Activated CD4-positive, alpha-beta T cell treated with anti-CD3 and anti-CD28 coated beads for 4 hours (primary cell): Measurements from ENCODE around the gene DENND2A.

ENCODE experiments used
- DNase-seq, 2 donors: peaks; one replicate each; pipeline ENCODE4 v3.0.0-alpha.2; 2020

DENND2A gene

DNA sequence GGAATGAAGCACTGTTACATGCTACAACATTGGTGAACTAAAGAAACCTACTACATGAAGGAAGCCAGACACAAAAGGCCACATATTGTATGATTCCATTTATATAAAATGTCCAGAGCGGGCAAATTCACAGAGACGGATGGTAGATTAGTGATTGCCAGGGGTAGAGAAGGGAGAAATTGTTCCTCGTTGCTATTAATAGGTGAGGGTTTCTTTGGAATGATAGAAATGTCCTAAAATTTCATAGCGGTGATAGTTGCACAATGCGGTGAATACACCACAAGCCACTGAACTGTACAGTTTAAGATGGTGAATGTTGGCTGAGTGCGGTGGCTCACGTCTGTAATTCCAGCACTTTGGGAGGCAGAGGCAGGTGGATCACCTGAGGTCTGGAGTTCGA lies 29.0 kb downstream of the DENND2A start:
- no peak for DNase-seq

DNA sequence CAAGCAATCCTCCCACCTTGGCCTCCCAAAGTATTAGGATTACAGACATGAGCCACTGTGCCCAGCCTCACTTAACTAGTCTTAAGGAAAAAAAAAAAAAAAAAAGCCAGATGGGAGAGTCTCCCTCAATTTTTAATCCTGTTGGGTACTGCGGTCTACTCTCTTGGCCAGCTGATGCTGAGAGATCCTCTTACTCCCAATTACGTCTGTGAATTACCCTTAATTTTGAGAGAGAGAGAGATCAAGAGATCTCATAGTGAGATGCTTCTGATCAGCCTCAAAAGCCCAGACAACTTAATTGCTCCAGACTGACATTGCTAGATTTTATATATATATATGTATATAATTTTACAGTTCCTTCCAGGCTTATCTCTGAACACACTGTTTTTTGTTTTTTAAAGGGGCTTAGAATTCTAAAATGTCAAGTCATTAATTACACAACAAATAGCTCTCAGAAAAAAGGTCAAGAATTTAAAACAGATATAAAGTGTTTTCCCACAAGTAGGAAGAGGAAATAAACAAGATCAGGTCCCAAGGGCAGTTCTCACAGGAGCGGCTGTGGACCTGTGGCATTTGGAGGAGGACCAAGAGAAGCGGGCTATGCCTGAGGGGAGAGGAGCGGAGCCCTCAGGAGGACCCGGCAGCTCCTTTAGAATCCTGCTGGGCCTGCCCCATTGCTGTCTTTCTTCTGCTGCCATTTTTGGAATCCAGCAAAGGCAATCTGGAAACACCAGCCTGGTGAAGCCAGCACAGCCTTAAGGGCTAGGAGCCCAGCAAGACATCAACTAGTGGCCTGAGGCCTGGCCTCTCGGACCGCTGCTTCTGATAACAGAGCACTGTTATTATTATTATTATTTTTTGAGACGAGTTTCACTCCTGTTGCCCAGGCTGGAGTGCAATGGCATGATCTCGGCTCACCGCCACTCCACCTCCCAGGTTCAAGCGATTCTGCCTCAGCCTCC lies 30.1 kb downstream of the DENND2A start:
- no peak for DNase-seq

DNA sequence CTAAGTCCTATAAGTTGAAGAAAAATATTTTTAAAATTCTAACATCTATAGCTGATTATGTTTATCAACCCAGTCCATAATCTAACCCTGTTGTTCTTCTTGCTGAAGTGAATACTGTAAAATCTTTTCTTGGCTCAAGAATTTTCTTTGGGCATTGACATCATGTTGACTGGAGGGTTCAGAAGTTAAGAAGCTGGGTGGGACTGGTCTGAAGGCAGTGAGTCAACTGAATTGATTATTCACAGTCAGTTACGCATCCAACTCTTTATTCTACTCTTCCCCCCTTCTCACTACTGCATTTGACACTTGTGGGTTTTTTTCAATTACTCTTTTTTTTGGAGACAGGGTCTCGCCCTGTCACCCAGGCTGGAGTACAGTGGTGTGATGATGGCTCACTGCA lies 31.0 kb downstream of the DENND2A start:
- no peak for DNase-seq

DNA sequence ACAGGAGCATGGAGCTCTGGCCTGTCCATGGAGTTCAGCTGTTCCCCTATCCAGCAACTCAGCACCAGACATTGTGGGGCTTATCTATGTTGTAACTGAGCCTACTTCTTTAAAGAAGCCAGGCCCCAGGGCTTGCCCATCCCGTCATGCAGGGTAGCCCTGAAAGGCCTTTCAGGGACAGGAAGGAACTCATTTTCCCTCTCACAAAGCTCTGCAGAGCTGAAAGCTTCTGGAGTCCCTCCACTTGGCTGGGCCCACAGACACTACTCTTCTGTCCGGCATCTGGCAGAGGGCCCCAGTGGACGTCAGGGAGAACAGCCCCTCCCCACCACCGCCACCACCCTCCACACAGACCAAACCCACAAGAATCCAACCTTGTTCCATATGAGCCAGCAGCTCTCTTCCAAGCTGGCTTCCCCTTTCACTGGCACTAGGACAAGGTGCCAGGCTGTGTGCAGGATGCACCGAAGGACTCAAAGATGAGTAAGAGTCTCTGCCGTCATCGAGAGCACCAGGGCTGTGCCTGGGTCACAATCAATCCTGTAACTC lies 33.1 kb downstream of the DENND2A start:
- no peak for DNase-seq

DNA sequence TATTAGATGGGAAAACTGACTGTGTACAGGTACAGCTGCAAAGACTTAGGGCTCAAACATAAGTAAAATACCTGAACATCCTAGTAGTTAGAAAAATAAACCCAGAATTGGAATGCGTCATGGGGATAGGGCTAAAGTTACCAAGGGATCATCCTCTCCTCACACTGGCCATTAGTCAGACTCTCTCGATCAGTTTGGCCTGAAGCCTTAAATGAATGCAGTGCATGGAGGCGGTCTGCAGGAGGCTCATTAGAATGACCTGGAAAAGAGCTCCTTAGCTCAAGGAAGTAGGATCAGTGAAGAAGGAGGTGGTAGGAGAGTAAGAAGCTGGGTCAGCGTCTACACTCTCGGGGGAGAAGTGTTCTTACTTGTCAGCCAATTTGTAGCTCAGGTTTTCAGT lies 35.3 kb downstream of the DENND2A start:
- DNase-seq, result no peak

DNA sequence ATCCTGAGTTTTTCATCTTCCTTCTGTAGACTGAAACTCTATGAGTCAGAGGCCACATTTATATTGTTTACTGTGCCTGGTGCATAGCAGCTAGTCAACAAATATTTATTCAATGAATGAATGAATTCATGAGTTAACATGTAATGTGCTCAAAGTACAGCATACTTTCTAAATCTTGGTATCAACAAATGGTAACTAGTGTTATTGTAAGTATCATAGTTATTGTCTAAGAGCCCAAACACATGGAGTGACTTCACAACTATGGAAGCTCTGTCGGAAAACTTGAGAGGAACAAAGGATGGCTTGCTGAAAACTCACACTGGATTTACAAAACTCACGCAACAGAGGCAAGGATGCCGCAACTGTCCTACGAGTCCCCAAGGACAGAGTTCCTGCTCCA lies 35.9 kb downstream of the DENND2A start:
- DNase-seq, result no peak

DNA sequence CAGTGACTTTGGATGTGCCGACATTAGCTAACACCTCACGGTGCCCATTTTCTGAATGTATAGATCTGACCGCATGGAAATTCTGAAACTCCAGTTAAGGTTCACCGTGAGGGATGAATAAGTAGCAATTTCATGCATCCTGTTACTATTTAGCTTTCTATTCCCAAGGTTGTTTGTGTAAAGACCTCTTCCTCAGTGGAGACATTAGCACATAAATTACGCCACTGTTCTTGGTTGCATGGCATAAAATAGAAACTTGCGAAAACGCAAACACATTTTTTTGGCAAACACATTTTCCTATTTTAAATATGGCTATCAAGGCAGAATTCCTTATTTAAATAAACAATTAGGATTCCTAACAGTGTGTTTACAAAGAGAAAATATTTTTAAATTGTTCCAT lies 36.5 kb downstream of the DENND2A start:
- DNase-seq, result no peak

DNA sequence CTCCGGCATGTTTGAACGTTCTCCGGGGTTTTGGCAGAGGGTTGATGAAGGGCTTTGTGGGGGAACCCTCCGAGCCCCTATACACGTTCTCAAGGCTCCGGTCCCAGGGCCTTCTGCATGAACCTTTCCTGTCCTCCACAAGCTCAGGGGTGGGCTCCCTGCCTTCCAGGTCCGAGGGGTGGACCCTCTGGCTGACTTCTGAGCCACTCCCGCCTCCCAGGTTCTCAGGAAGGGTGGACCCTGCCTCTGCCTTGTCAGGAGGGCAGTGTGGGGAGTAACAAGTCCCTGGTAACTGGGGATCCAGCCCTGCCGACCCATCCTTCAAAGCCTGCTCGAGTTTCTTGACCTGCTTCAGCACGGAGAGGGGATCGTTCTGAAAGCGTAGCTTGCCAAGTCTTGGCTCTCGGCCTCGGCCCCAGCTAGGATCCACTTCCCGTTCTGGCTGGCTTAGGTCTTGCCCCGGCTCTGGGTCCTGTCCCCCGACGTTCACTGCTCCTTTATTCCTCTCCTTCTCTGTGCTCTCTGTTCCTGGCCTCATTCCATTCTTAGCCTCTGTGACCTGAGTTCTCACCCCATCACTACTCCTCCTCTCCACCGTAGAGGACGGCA lies 38.9 kb downstream of the DENND2A start:
- no peak for DNase-seq

DNA sequence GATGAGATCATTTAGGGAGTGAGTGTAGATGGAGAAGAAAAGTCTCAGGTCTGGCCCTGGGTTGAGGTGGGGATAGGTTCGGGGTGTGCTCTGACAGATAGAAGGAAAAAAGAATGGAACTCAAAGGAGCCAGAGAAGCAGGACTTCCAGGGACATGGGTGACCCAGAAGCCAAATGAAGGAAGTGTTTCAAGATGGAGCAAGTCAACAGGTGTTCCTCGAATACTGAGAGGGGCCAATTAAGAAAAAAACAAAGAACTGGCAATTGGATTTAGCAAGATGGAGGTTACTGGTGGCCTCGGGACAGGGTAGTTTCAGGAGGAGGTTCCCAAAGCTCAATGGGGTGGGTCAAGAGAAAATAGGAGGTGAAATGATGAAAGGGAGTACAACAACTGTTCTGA lies 40.3 kb downstream of the DENND2A start:
- DNase-seq, result no peak

DNA sequence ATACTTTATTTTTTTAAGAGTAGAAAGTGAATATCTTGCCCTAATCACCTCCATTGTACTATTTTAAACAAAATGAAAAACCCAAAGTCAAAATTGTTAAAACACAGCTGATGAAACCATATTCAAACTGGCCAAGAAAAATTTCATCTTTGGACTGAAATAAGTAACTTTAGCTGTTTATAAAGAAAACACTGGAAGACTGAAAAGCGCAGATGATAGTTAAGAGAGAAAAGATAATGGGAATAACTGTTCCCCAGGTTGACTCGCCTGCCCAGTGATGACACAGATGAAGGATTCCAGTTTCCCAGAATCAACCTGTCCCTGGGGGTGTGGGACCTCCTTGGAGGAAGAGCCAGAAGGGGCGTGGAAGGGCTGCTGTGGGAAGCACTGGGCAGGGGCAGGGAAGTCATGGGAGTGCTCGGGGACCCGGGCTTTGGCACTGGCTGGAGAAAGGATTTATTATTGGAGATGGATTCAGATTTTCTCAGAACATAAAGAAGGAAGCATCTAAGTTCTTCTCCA lies 43.1 kb downstream of the DENND2A start:
- DNase-seq, result no peak

DNA sequence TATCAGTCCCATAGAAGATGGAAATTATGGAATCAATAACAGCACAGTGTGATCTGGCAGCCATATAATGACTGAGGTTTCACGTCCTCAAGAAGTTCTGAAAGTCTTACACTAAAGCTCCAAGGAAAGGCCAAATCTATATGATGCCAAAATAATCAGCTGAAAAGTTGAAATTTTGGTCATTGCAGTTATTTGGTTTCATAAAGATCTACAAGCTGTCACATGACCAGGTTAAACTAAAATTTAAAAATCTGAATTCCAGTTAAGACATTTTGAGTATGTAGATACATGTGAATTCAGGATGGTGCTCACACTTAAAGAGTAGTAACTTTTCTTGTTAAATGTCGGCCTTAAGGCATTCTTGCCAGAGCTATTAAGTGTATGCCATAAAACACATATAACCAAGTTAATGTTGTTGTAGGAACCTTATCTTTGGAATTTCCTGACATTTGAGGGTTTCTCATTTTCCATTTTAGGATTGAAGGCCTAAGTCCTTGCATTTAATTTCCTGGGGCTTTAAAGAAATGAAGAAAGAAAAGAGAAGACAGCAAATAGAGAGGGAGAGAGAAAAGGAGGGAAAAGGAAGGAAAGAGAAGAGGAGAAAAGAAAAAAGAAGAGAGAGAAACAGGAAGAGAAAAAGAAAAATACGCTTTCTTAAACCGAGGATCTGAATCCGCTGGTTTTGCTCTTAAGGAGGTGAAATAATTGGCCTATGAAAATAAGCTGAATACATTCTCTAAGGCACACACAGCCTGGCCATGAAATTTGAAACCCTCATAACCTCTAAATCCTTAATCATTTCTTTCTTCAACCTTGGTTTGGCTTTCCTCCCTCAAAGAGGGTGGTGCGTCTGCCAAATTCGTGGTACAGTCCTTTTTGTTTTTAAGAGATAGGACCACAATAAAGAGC lies 43.8 kb downstream of the DENND2A start:
- DNase-seq, result no peak

DNA sequence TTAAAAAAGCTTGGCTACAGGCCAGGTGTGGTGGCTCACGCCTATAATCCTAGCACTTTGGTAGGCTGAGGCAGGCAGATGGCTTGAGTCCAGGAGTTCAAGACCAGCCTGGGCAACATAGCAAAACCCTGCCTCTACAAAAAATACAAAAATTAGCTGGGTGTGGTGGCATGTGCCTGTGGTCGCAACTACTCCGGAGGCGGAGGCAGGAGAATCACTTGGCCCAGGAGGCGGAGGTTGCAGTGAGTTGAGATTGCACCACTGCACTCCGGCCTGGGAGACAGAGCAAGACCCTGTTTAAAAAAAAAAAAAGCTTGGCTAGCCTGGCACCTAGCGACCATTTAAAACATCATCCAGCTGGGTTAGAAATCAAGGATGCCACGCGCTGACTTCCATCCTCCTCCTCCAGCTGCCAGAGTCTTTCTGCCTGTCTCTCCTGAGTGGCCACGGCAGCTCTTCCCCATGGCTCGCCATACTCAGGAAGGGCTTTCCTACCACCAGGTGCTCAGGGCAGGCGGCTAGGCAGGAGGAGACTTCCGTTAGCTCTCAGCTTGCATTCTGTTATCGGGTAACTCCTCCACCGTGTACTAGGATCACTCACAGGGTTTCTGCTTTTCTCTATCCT lies 45.0 kb downstream of the DENND2A start:
- no peak for DNase-seq

DNA sequence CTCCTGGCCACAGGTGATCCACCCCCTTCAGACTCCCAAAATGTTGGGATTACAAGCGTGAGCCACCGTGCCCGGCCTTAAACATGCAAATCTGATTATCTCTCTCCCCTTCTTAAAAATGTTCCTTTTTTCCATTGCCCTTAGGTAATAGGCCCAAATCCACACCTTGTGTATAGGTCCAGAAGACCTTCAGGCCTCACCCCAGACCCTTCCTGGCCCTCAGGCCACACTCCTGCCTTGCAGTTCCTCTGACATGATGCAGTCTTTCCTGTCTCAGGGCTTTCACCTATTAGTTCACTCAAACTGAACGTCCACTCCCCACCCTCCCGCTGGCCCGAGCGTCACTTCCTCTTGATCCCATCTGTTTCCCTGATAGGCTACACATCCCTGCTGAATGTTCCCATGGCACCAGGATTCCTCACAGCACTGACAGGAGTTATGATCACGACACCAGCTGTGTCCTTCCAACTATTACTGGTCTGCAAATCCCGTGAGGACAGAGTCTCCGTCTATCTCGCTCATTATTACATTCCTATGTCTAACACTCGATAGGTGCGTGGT lies 46.4 kb downstream of the DENND2A start:
- no peak for DNase-seq

DNA sequence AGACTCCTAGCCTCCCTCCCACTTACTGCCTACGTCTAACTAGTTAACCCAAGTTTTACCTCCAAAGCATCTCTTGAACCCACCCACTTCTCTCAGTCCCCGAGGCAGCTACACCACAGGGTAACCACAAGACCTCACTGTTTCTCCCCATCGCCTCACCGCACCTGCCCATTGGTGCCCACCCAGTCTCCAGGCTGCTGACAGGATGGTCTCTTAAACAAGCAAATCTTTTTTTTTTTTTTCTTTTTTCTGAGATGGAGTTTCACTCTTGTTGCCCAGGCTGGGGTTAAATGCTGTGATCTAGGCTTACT lies 47.0 kb downstream of the DENND2A start:
- DNase-seq, result no peak

DNA sequence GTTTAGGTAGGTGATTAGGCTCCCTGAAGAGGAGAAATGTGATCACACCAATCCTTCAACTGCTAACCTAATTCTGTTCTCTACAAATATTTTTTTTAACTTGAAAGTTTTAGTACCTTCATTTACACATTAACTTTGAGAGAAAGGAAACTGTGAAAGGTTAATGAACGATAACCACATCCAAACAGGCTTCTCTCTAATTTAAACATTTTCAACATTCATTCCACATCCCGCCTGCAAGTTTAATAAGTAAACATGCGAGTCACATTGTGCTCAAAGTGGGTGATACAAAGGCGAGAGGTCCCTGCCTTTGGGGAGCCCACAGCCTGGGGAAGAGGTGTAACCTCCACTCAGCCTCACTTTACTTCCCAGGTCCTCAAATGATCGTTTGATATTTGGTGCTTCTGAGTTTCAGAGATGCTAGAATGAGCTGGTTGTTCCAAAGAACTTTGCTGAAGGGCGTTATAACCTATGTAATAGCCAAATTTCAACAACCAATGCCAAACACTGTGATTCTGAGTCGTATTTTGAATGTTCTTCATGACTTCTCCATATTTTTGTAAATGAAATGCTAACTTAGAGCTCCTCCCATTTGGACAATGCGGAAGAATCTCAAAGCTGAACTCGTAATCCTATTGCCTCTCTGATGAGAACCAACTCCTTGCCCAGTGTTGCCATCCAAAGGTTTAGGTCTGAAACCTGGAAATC lies 47.5 kb downstream of the DENND2A start:
- no peak for DNase-seq

DNA sequence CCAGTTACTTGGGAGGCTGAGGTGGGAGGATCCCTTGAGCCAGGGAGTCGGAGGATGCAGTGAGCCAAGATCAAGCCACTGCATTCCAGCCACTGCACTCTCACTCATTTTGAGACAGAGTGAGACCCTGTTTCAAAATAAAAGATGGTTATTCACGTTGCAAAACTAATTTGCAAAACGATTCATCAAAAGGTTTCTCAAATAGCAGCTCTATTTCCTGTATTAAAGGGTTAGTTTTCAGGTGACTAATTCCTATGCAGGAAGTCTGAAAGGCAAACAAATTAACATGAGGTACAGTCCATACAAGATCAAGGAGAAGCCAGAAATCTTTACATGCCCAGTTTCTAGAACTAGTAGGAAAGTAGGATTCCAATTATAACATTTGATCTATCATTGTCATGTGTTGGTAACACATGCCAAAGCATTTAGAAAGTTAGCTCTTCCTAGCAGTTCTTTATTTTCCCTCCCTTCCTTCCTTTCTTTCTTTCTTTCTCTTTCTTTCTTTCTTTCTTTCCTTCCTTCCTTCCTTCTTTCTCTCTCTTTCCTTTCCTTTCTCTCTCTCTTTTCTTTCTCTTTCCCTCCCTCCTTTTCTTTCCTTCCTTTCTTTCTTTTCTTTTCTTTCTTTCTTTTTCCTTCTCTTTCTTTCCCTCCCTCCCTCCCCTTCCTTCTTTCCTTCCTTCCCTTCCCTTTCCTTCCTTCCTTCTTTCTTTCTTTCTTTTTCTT lies 49.3 kb downstream of the DENND2A start:
- no peak for DNase-seq

DNA sequence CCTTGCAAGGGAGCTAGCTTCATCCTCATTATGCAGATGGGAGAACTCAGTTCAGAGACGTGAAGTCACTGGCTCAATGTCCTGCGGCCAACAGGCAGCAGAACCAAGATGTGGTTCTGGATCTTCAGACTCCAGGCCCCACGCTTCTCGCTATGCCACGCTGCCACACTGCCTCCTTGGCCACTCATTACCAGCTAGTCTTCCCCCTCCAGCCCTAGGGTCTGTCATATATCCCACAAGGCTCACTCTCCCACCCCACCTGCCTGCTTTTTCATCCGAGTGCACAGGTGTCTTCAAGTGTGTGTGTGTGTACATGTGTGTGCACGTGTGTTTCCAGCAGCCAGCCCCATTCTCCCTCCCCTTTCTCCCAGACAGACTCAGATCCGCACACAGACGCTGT lies 53.4 kb downstream of the DENND2A start:
- no peak for DNase-seq

DNA sequence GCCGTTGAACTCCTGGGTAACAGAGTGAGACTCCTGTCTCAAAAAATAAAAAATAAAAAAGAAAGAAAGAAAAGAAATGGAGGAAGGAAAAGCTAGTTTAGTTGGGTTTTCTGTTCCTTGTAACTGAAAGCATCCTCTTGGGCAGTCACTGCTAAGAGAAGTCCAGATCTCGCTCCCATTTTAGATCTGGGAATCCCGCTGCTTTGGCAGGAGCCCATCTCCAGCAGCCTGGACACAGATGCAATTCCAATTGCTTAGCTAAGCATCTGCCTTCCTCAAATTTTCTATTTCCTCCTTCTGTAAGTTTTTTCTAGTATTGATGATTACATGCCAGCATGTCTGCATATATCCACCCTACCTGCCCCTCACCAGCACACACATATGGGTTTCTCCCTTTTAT lies 54.1 kb downstream of the DENND2A start:
- DNase-seq, result no peak

DNA sequence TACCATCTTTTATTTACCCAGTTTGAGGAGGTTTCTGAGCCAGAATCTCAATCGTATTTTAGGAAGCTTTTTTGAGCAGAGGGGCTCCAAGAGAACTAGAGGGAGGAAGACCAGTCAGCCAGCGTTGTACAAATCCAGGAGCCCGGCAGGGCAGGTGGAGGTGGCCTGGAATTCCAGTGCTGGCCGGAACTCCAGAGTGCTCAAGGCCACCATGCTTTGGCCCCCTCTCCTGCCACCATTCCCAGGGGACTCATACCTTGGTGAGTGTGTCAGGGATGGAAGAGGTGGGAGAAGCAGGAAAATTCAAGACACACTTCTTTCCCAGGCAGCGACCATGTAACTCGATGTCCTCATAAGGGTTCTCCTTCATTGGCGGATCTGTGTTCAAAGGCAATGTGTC lies 55.3 kb downstream of the DENND2A start:
- DNase-seq, result no peak

DNA sequence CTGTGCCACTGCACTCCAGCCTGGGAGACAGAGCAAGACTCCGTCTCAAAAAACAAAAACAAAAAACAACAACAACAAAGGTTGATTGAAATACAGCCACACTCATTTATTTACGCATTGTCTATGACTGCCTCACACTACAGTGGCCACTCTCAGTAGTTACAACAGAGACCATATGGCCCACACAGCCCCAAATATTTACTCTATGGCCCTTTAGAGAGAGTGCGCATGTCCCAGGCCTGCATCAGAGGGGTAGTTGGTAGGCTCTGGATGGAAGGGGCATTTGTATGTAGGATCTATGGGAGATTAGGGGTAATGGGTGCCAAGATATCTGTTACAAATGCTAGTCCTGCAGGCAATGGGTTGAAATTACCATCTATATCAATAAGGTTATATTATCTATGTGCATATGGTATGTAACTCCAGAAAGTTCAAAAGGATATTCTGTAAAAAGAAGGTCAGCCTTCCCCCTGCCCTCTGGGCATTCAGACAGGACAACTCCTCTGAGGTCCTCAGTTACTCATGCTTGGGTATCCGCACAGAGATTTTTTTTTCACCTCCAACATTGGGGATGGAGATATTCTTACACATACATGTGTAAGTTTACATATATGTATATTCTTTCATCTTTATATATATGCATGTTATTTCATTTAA lies 56.3 kb downstream of the DENND2A start:
- no peak for DNase-seq
